ENCODE measurements around the gene OR51T1. TPM values are rescaled to one million over a fixed set of nuclear protein-coding genes. Genes with fewer than 3 reads are reported as not detected.

The OR51T1 gene
- total RNA-seq, 4 donors from 2014 or later, result not detected

- Histone ChIP-seq H3K27me3 (no peaks in the 10 kb centered on the region), H3K9me3 (no peaks in the 10 kb centered on the region), H3K4me1 (no peaks in the 10 kb centered on the region), H3K4me3 (no peak within 1 kb of the TSS), H3K36me3 (no peaks in the 10 kb centered on the region), H3K27ac (no peak within 1 kb of the TSS)
- DNase-seq (ENCODE audit: low spot score in 2 of 2), result no peak
- TF ChIP-seq EP300 (IDR thresholded peaks at IDR 0.05), result no peak
Observed at GRCh38 chr11:4903484-4903883, 21.8 kb downstream of the OR51T1 start, which contains the start of gene OR51A7. TSS of gene OR51A7 (plus strand) at chr11:4903783. CDS start at chr11:4907370, 3,587 bp downstream.

- no peaks in the 10 kb centered on the region for H3K36me3 ChIP-seq
- no peak for DNase-seq (ENCODE audit: low spot score in 2 of 2)
- H3K4me1 ChIP-seq, result no peaks in the 10 kb centered on the region
- TF ChIP-seq POLR2A (IDR thresholded peaks at IDR 0.05) (no peak), EP300 (IDR thresholded peaks at IDR 0.05) (no peak), CTCF (IDR thresholded peaks at IDR 0.05) (no peak), POLR2AphosphoS5 (IDR thresholded peaks at IDR 0.05) (no peak)
- no peaks in the 10 kb centered on the region for H3K9me3 ChIP-seq
- no peak overlapping the region for H3K27ac ChIP-seq
- no peaks in the 10 kb centered on the region for H3K27me3 ChIP-seq
- H3K4me3 ChIP-seq, result no peak overlapping the region
Observed at GRCh38 chr11:4916581-4916980, 34.9 kb downstream of the OR51T1 start.

GRCh38 chr11:4919250-4919649 lies 37.5 kb downstream of the OR51T1 start, which contains the start of gene OR51G2:
TSS of gene OR51G2 (minus strand) at chr11:4919350. CDS start at chr11:4915663, 3,687 bp downstream.
- Histone ChIP-seq H3K27me3 (no peaks in the 10 kb centered on the region), H3K4me3 (no peak within 1 kb of the TSS), H3K36me3 (no peaks in the 10 kb centered on the region), H3K9me3 (no peaks in the 10 kb centered on the region), H3K4me1 (no peaks in the 10 kb centered on the region), H3K27ac (no peak within 1 kb of the TSS)
- DNase-seq (ENCODE audit: low spot score in 2 of 2), result no peak
- TF ChIP-seq CTCF (IDR thresholded peaks at IDR 0.05) (no peak), POLR2A (IDR thresholded peaks at IDR 0.05) (no peak), POLR2AphosphoS5 (IDR thresholded peaks at IDR 0.05) (no peak), EP300 (IDR thresholded peaks at IDR 0.05) (no peak)
- 90% methylated on average over 4 of the region's 4 CpGs for WGBS

- DNase-seq (ENCODE audit: low spot score in 2 of 2), result no peak
- Histone ChIP-seq H3K36me3 (no peaks in the 10 kb centered on the region), H3K27ac (no peak overlapping the region), H3K4me3 (no peak overlapping the region), H3K27me3 (no peaks in the 10 kb centered on the region), H3K9me3 (no peaks in the 10 kb centered on the region), H3K4me1 (no peaks in the 10 kb centered on the region)
- 79% methylated on average over 1 of the region's 1 CpG for WGBS
- TF ChIP-seq CTCF (IDR thresholded peaks at IDR 0.05) (no peak), POLR2A (IDR thresholded peaks at IDR 0.05) (no peak), POLR2AphosphoS5 (IDR thresholded peaks at IDR 0.05) (no peak), EP300 (IDR thresholded peaks at IDR 0.05) (no peak)
Observed at GRCh38 chr11:4921796-4922195, 40.1 kb downstream of the OR51T1 start.

GRCh38 chr11:4922304-4922703 lies 40.6 kb downstream of the OR51T1 start:
- Histone ChIP-seq H3K9me3 (no peaks in the 10 kb centered on the region), H3K27me3 (no peaks in the 10 kb centered on the region), H3K4me3 (no peak overlapping the region), H3K36me3 (no peaks in the 10 kb centered on the region), H3K4me1 (no peaks in the 10 kb centered on the region), H3K27ac (no peak overlapping the region)
- DNase-seq (ENCODE audit: low spot score in 2 of 2), result no peak
- WGBS, result 53% methylated on average over 1 of the region's 1 CpG
- TF ChIP-seq POLR2AphosphoS5 (IDR thresholded peaks at IDR 0.05), result no peak
- TF ChIP-seq CTCF (IDR thresholded peaks at IDR 0.05), result no peak
- no peak for TF ChIP-seq EP300 (IDR thresholded peaks at IDR 0.05)
- no peak for TF ChIP-seq POLR2A (IDR thresholded peaks at IDR 0.05)

GRCh38 chr11:4924239-4924638 lies 42.5 kb downstream of the OR51T1 start, which contains the start of gene OR51G1:
TSS of gene OR51G1 (minus strand) at chr11:4924339. CDS start at chr11:4924339, 0 bp downstream.
- 100% methylated on average over 1 of the region's 1 CpG for WGBS

More at GRCh38 chr11:4924239-4924638, 42.5 kb downstream of the OR51T1 start, which contains the start of gene OR51G1:
- Histone ChIP-seq H3K9me3 (no peaks in the 10 kb centered on the region), H3K27ac (no peak within 1 kb of the TSS), H3K4me3 (no peak within 1 kb of the TSS), H3K36me3 (no peaks in the 10 kb centered on the region), H3K27me3 (no peaks in the 10 kb centered on the region), H3K4me1 (no peaks in the 10 kb centered on the region)
- TF ChIP-seq POLR2AphosphoS5 (IDR thresholded peaks at IDR 0.05) (no peak), CTCF (IDR thresholded peaks at IDR 0.05) (no peak), EP300 (IDR thresholded peaks at IDR 0.05) (no peak), POLR2A (IDR thresholded peaks at IDR 0.05) (no peak)
- no peak for DNase-seq (ENCODE audit: low spot score in 2 of 2)

Data from suprapubic skin (tissue), 4 donors.